Progenitor cell of endocrine pancreas (in vitro differentiated cells): Measurements from ENCODE around the gene KRTAP21-1. TPM values are rescaled to one million over a fixed set of nuclear protein-coding genes. Genes with fewer than 3 reads are reported as not detected.
"Not testable (repeated sequence)": the region's sequence is repeated elsewhere in the genome, so short reads cannot be mapped to it uniquely, and the experiment has no call there.

Experiments
- DNase-seq: peaks from one replicate; pipeline ENCODE4 v3.0.0; 2021; ENCODE audit warnings: low spot score; ENCODE audit not compliant: unreplicated experiment
- H3K27ac Mint-ChIP-seq: 2 replicates; pipeline ENCODE4 v1.8.0; 2021; ENCODE audit warnings: mild to moderate bottlenecking, moderate library complexity, mixed read lengths
- H3K27me3 Mint-ChIP-seq: 2 replicates; pipeline ENCODE4 v1.8.0; 2021; ENCODE audit warnings: mixed read lengths
- H3K36me3 Mint-ChIP-seq: 2 replicates; pipeline ENCODE4 v1.8.0; 2022; ENCODE audit warnings: mixed read lengths; ENCODE audit not compliant: insufficient read depth
- H3K4me1 Mint-ChIP-seq: 2 replicates; pipeline ENCODE4 v1.8.0; 2021; ENCODE audit warnings: low read depth, mixed read lengths
- H3K4me3 Mint-ChIP-seq: 2 replicates; pipeline ENCODE4 v1.8.0; 2021; ENCODE audit warnings: low read depth, mild to moderate bottlenecking, moderate library complexity, mixed read lengths
- H3K9me3 Mint-ChIP-seq: 2 replicates; pipeline ENCODE4 v1.8.0; 2021; ENCODE audit warnings: low read depth, mixed read lengths
- CTCF ChIP-seq: fragments of 200-600 bp; sonication (generic); IDR thresholded peaks from one replicate; pipeline ENCODE4 v1.5.0; 2021; ENCODE audit warnings: antibody characterized with exemption, mild to moderate bottlenecking; ENCODE audit not compliant: unreplicated experiment
- long read RNA-seq: library from polyadenylated mRNA; unstranded; transcript quantifications from one replicate; pipeline ENCODE4 v2.0.0, GENCODE V29; 2020
- total RNA-seq: library from RNA; stranded (reverse); gene quantifications from 2 replicates; pipeline ENCODE4 v1.2.1, GENCODE V29; 2021

The KRTAP21-1 gene
- total RNA-seq = not detected in 2 replicates
- long read RNA-seq = 0 reads

- H3K9me3 Mint-ChIP-seq = peaks cover 29% of the 10 kb centered on the region
- H3K4me3 Mint-ChIP-seq, H3K4me1 Mint-ChIP-seq, DNase-seq, H3K36me3 Mint-ChIP-seq, H3K27ac Mint-ChIP-seq: not testable (repeated sequence)
- peaks cover 24% of the 10 kb centered on the region for H3K27me3 Mint-ChIP-seq
Observed at GRCh38 chr21:30755328-30755727, at the start of gene KRTAP21-1. Gene KRTAP21-1, minus strand, starts transcription at chr21:30755428. Its CDS starts 50 bp downstream, at chr21:30755378.

- H3K27me3 Mint-ChIP-seq = peaks cover 13% of the 10 kb centered on the region
- no peaks in the 10 kb centered on the region for H3K36me3 Mint-ChIP-seq
- TF ChIP-seq CTCF = no peak
- no peaks in the 10 kb centered on the region for H3K4me1 Mint-ChIP-seq
- H3K9me3 Mint-ChIP-seq = peaks cover 11% of the 10 kb centered on the region
- H3K4me3 Mint-ChIP-seq = no peak overlapping the region
- no peak overlapping the region for H3K27ac Mint-ChIP-seq
- no peak for DNase-seq
Observed at GRCh38 chr21:30800605-30801004, 45.4 kb upstream of the KRTAP21-1 start.

- no peak overlapping the region for H3K4me3 Mint-ChIP-seq
Observed at GRCh38 chr21:30793581-30794314, 38.5 kb upstream of the KRTAP21-1 start.

GRCh38 chr21:30779249-30779648 is 24.0 kb upstream of the KRTAP21-1 start:
- Mint-ChIP-seq H3K4me1 (no peaks in the 10 kb centered on the region), H3K27ac (no peak overlapping the region), H3K27me3 (peaks cover 21% of the 10 kb centered on the region), H3K4me3 (no peak overlapping the region), H3K9me3 (peaks cover 24% of the 10 kb centered on the region), H3K36me3 (no peaks in the 10 kb centered on the region)
- no peak for DNase-seq
- no peak for TF ChIP-seq CTCF

More at GRCh38 chr21:30793581-30794314, 38.5 kb upstream of the KRTAP21-1 start:
- DNase-seq = no peak
- Mint-ChIP-seq H3K27ac (no peak overlapping the region), H3K36me3 (no peaks in the 10 kb centered on the region), H3K27me3 (no peaks in the 10 kb centered on the region), H3K4me1 (peaks cover 6% of the 10 kb centered on the region), H3K9me3 (peaks cover 16% of the 10 kb centered on the region)
- no peak for TF ChIP-seq CTCF

GRCh38 chr21:30769724-30770431 is 14.7 kb upstream of the KRTAP21-1 start:
- H3K27me3 Mint-ChIP-seq = no peaks in the 10 kb centered on the region
- no peak overlapping the region for H3K27ac Mint-ChIP-seq

More at GRCh38 chr21:30769724-30770431, 14.7 kb upstream of the KRTAP21-1 start:
- Mint-ChIP-seq H3K4me1 (peaks cover 2% of the 10 kb centered on the region), H3K4me3 (no peak overlapping the region), H3K9me3 (peaks cover 9% of the 10 kb centered on the region), H3K36me3 (no peaks in the 10 kb centered on the region)
- TF ChIP-seq CTCF = no peak
- DNase-seq = no peak
